HK-2 (cell line): ENCODE measurements around the gene LRRC4C.
"Not testable (repeated sequence)": the region's sequence is repeated elsewhere in the genome, so short reads cannot be mapped to it uniquely, and the experiment has no call there.

Source experiments
- DNase-seq: peaks from one replicate; pipeline ENCODE4 v3.0.0-alpha.2; 2018; ENCODE audit not compliant: unreplicated experiment

LRRC4C gene

DNA sequence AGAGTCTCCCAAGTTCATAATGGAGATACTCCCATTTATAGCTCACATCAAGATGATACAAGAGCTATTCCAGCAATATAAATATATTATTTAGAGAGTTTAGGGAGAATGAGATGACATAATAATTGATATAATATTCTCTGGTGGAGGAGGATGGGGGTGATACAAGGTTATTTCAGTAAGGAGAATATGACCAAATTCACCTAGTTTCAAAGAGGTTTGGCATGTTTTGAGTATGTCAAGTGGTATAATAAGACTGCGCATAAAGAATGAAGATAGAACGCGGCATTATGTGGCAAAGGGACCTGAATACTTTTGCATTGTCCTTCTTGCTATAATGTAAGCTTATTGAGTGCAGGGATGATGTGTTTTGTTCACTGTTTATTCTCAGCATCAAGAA is 1283.5 kb downstream of the LRRC4C start:
- DNase-seq: no peak

DNA sequence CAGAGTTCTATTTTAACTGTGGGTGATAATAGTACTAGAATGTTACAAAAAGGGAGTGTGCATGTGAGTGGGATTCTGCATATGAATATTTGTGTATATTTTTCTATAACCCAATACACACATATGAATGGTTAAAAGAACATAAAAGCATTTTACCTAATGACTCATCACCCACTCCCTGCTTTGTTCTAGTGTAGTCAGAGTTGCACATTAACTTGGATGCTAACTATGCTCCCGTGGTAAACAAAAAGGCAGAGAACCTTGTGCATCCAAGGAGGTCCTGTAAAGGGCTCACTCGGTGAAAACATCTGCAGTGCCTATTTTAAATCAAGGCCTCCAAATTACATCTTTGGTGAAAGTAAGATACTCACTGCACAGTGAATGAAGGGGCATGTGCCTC is 1289.4 kb downstream of the LRRC4C start:
- DNase-seq: no peak

DNA sequence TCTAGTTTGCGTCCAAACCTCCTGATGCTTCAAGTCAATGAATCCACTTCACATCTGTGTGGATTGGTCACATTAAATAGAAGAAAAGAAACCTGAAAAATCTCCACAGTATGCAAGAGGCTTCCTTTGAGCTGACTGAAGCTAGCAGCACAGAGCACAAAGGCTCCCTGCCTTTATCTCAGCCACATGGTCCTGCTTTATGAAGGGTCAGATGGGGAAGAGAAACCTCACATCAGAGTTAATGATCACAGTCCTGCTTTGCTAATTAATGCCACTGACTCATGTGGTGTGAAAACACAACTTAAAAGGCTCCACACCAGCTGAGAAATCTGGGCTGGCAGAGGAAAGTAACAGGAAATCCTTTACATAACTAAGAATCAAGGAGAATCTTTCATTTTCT is 1291.0 kb downstream of the LRRC4C start:
- DNase-seq: no peak

DNA sequence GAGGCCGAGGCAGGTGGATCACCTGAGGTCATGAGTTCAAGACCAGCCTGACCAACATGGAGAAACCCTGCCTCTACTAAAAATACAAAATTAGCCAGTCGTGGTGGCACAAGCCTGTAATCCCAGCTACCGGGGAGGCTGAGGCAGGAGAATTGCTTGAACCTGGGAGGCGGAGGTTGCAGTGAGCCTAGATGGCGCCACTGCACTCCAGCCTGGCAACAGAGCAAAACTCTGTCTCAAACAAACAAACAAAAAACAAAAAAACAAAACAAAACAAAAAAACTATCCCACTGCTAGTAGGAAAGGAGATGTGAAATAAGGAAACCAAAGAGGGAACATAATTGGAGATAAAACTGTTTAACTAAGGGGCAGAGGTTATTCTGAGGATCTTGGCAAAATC is 1291.6 kb downstream of the LRRC4C start:
- not testable (repeated sequence) for DNase-seq

DNA sequence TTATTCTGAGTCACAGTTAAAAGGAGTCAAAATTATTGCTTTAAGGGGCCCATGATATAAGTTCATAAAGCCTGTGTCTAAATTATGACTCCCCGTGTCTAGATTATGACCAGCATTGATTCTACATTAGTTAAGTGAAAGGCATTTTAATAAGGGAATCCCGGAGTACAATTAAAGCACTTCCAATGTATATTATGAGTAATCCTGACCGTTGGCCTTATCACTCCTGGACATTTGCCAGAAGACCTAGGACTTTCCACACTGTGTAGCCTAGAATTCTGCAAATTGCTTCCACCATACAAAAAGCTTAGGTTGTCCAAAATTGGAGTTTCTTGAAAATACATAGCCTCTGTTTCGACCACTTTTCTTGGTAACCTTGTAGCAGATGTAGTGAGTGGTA is 1292.6 kb downstream of the LRRC4C start:
- no peak for DNase-seq

DNA sequence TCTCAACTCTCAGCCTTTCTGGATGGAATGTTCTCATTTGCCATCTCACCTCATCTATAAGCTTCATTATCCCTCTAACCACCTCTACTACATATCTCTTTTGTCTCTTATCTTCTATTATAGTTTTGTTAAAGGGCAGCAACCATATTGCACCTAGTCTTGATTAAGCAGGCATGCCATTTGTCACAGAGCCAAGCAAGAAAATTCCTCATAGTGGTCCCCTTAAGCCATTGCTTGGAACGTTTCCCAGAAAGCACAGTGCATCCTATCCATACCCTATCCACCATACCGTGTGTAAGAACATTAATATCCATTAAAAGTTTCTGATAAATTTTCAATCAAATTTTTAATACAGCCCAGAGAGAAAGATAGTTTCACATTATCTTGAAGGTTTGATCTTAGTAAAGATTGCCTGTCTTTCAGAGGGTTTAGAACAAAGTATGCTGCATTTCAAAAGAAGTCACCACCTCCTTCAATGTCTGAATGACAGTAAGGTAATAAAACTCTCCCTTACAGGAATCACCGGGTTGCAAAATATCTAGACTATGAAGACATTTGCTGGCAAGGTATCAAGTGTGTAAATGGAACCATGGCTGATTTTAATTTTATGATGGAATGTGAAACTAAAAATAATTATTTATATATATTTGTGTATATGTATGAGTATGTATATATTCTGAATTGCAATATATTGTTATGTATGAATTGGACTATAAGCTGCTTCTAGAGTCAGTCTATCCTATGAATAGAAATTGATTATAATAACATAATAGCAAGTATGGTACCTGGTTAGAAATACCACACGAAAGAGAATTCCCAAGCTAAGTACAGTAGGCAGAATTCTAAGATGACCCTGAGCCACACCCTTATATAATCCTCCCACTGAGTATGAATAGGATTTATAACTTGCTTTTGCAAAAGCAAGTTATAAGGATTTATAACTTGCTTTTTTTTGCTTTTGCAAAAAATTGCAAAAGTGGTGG is 1296.3 kb downstream of the LRRC4C start:
- no peak for DNase-seq

DNA sequence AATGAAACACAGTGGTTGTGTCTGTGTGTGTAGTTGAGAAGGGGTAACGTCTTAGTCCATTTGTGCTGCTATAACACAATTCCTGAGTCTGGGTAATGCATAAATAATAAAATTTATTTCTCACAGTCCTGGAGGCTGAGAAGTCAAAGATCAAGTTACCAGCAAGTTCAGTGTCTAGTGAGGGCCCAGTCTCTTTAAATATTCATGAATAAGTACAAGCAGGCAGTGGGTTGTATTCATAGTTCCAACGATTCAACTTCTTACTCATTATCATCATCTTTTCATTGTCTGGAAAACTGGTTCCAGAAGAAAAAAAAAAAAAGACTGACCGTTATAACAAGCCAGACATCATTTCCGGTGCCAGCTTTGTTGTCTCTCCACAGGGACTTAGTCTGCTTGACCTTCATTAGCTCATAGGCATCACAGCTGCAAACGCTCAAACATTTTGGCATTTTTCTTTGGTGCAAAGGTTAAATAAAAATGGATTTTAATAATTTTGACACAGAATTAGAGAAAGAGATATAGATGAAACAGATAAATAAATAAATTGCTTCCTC is 1297.5 kb downstream of the LRRC4C start:
- no peak for DNase-seq

DNA sequence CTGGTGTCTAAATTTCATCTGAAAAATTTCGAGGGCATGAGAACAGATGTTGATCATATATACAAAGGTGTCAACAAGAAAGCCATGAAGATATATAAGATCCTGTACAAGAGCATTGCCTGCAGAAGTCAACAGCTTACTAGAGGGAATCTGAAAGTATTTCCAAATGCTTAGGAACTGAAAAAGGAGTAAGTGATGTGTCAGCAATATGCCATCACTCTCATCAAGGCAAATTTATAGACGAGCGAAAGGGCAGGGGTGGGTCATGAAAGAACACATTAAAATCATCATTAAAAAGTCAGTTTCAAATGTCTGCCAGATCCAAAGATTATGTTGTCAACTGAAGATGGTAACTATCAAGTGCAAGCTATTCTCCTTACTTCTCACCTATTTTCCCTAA is 1299.0 kb downstream of the LRRC4C start:
- no peak for DNase-seq

DNA sequence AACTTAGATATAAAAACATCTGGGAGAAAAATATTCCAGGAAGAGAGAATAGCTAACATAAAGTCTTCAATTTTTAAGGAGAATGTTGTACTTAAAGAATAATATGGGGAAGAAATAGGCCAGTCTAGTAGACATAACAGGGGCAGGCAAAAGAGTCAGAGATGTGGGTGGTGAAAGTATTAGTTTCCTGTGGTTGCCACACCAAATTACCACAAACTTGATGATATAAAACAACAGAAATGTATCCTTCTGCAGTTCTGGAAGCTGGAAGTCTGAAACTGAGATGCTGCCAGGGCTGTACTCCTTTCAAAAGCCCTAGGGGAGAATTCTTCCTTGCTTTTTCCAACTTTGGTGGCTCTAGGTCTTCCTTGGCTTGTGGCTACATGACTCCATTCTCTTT is 1309.7 kb downstream of the LRRC4C start:
- no peak for DNase-seq

DNA sequence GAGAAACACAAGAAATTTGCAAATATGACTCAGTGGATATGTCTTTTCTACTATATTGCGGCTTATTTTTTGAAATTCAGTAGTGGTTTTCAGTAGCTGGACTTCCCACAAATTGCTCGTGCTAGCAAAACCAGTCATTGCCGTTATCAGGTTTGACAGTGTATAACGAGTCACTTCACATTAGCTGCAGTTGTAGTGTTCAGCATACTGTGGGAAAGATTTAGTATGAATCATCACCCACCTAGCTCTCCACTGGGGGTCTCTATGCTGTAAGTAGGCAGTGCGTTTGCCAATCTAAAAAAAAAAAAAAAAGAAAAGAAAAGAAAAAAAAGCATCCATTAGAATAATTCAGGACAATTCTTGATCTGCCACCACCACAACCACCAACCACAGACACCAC is 1318.9 kb downstream of the LRRC4C start:
- DNase-seq: no peak

DNA sequence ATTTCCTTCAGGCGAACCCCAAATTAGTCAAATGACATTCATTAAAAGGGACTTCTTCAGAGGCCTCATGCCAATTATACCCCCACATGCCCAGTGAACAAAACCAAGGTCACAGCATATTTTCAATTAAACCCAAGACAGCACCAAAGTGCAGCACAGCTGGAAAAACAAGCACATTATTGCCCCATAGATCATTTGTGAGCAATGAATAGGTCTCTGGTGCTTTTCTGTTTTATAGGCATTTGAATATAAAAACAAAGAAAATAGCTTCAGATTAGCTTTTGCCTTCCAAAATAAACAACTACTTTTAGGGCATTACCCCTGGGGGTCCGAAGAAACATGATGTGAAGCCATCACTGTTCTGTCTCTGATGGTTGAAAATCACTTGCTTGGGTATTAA is 1319.9 kb downstream of the LRRC4C start:
- no peak for DNase-seq

DNA sequence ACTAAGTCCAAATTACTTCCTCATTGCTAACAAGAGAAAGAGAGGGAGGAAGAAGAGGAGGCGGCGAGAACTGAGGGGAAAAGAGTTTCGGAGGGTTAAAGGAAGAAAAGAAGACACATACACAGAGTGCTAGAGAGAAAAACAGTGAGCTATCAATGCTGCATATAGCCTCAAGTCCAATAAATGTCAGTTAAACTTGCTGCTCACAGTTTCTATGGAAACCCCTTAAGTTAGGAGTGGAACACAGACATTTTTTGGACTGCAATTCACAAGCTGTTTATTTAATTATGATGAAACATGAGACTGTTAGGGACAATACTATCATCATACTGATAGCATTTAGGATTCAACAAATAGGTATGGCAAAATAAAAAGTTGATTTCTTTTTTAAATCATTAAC is 1320.4 kb downstream of the LRRC4C start:
- DNase-seq: no peak

DNA sequence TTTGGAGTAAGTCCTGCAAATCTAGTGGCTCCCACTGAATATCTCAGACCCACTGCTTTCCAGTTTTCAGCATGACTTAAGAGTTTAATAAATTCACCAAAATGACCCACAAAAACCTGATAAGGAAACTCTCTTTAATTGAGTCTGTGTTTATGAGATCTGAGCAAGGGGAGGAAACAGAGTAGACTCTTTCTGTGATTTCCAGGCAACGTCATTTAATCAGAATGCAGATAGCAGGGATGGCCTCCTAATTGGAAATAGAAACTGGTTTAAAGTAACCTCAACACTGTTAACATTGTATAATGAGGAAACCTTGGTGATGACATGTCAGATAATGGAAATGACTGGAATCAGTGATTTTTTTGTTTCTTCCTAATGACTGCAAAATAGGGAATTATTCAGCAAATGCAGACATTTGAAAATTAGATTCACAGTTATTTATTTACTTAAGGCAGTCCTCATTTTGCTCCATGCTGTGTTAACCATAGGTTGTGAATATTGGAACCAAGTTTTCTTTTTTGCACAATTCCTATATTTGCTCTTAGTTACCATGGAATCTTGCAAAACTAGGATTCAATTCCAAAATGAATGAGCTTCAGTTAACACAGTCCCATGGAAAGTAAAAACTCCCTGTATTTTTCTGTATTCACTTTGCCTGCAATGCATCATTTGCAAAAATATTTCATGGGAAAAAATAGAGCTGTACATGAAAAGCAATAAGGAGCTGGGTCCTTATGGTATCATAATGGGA is 1324.5 kb downstream of the LRRC4C start:
- DNase-seq: no peak

DNA sequence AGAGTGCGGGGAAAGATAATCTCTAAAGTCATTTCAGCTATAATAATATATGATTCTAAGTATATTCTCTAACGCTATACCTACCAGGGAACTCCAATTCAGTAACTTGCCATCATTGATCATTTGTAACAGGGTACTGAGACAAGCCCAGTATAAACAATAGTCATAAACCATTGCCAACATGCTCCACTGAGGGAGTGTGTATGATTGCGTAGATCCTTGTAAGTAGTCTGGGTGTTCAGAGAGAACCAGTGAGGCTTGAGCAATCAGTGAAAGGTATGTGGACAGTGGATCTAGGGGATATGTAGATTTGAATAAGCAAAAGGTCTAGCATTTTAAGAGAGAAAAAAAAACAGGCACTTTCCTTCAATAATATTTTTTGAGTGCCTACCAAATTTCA is 1326.0 kb downstream of the LRRC4C start:
- no peak for DNase-seq

DNA sequence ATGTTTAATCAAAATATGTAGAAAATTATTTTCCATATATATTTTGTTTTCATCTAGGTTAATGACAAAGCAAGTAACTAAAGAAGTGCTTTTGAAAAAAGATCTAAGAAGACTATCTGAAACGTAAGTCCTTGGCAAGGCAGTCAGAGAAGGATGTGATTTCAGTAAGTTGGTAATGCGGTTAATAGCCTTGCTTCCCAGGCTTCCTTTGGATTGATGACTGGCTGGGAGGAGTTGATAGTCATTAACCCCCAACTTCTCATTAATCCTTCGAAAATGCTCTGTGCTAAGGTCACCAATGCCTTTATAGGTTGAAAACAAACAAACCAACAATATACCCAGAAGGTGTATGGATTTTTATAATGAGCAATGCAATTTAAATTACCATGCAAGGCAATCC is 1326.5 kb downstream of the LRRC4C start:
- DNase-seq: no peak

DNA sequence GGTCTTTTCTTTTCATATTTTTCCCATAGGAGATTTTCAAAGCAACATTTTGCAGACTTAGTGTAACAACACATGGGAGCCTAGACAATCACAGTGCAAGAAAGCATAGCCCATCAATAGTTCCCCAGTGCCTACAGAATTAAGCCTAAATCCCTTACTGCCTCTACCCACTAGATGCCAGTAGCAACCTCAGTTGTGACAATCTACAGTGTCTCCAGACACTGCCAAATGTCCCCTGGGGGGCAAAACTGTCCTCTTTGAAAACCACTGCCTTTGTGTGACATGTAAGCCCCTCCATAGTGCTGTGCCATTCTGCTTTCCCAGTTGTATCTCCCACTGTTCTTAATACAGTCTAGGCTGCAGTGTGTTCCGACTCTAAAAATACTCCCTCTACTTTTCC is 1329.0 kb downstream of the LRRC4C start:
- no peak for DNase-seq

DNA sequence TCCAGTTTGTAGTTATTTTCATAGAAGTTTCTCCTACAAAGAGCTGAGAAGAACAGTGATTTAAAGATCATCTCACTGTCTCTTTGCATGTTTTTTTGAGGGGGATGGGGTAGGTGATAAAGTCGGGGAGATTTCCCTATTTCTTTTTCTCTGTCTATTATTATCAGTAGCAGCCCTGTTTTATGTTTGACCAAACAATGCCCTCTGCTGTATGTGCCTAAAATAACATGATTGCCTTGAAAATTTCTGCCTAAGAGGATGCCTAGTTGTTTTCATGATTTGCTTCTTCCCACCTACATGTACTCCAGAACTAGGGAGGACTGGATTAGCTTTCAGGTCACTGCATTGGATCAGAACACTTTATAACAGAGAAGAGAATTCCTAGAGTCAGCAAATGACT is 1330.2 kb downstream of the LRRC4C start:
- DNase-seq: no peak

DNA sequence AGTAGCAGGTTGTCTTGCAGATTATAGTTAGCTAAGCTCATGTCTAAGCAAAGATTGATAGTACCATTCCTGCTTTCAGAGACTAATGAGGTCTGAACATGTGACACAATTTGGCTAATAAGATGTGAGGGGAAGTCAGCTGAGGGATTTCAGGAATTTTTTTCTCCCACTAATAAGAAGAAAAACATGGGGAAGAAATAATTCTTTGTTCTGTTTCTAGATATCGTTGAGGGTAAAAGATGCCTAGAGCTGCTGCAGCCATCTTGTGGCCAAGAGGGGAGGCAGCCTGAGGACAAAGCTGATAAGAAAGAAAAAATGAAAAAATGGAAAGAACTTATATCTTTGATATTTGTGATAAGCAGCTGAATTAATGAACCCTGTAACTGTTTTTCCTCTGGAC is 1334.4 kb downstream of the LRRC4C start:
- DNase-seq: no peak

DNA sequence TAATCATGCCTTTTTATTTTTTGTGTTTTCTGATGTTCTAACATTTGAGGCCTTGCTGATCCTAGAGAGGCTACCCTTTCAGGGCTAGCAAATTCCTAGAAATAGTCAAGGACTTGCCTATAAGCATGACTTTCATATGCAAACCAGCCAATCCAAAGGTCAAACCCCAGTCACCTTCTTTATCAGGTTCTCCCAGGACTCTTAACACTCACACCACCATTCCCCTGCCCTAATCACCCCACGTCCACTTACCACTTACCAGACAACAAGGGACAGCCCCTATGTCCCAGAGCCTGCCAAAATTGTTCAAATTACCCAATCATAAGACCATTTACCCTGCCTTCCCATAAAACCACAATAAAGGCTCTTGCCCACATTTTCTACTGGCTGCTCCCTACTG is 1339.8 kb downstream of the LRRC4C start:
- DNase-seq: no peak

DNA sequence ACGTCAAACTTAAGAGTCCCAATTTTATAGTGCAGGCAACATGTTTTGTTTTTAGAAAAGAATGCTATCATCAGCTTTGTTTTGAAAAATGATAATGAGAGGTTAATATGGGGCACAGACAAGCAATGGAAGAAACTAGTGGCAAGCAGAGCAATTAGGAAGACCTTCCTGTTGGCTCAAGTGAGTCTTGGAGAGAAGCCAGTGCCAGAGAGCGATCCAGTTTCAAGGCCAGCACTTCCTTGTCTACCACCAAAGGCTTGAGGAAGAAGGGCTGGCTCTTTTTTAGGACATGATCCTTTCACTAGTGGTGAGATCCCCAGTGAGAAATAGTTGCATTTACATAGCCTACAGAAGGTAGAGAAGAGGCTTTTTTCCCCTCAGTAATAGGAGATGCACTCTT is 1340.7 kb downstream of the LRRC4C start:
- DNase-seq: no peak

DNA sequence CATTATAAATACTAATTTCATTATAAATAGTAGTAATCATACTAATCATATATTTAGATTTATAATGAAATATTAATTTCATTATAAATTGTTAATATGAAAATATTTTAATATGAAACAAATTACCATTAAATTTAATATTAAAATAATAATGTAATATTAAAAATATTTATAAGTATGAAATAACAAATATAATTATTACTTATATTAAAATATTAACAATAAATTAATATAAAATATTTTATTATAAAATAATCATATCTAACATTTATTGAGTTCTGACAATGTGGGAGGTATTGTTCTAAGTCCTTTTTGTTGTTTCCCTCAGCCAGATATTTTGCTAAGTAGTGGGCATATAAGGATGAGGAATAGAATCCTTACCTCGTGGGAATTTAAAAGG is 1341.4 kb downstream of the LRRC4C start:
- DNase-seq: no peak

DNA sequence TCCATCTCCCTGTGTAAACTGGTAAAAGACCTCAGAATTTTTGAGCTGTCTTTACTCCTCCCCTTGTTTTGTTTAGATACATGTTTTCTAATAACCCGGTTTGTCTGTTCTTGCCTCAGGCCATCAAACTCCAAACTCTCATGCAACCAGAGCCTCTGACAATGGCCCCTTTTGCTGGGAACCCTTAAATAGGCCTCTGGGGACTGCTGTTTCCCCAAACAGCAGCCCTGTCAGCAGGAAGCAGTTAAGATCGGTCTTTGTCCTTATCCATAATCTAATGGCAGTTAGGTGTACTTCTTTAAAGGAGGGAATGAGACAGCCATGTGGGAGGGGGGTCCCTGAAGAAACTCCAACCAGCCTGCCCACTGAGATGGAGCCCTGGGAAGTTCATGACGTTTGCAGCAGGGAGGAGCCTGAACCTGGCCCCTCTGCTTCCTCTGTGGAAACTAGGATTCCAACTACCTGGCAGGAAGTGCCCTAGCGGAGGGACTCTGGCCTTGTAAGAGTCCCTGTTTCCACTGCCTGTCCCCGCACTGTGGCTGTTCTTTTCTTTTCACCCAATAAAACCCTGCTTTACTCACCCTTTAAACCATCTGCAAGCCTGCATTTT is 1354.4 kb downstream of the LRRC4C start:
- no peak for DNase-seq
